GM19324 (cell line): Measurements from ENCODE around the gene CRADD.
A peak's percentile ranks its signal among the peaks of the same experiment; 100 is the strongest.
"Not testable (repeated sequence)": the region's sequence is repeated elsewhere in the genome, so short reads cannot be mapped to it uniquely, and the experiment has no call there.

ENCODE experiments used
- ATAC-seq: cut with Tn5 transposase; IDR thresholded peaks from one replicate; pipeline ENCODE4 v1.9.1; 2021; ENCODE audit warnings: mild to moderate bottlenecking, moderate library complexity; ENCODE audit not compliant: unreplicated experiment, low FRiP score

The CRADD gene

GRCh38 chr12:93705237-93705636 is 28.1 kb downstream of the CRADD start:
- no peak for ATAC-seq

GRCh38 chr12:93706387-93706786 is 29.2 kb downstream of the CRADD start:
- ATAC-seq, result no peak

GRCh38 chr12:93706824-93707223 is 29.6 kb downstream of the CRADD start:
- no peak for ATAC-seq

- no peak for ATAC-seq
Measured at GRCh38 chr12:93707836-93708235, 30.7 kb downstream of the CRADD start.

GRCh38 chr12:93708952-93709351 is 31.8 kb downstream of the CRADD start:
- no peak for ATAC-seq

- no peak for ATAC-seq
Measured at GRCh38 chr12:93709386-93709785, 32.2 kb downstream of the CRADD start.

GRCh38 chr12:93710574-93710926 is 33.4 kb downstream of the CRADD start:
- no peak for ATAC-seq

GRCh38 chr12:93711502-93711901 is 34.3 kb downstream of the CRADD start:
- ATAC-seq, result not testable (repeated sequence)

- no peak for ATAC-seq
Measured at GRCh38 chr12:93712200-93712599, 35.0 kb downstream of the CRADD start.

GRCh38 chr12:93713060-93713459 is 35.9 kb downstream of the CRADD start:
- ATAC-seq, result no peak

GRCh38 chr12:93713800-93714199 is 36.6 kb downstream of the CRADD start:
- ATAC-seq, result no peak

GRCh38 chr12:93714382-93714781 is 37.2 kb downstream of the CRADD start:
- ATAC-seq, result no peak

- ATAC-seq, result no peak
Measured at GRCh38 chr12:93719710-93720109, 42.5 kb downstream of the CRADD start.

GRCh38 chr12:93720559-93720958 is 43.4 kb downstream of the CRADD start:
- no peak for ATAC-seq

- ATAC-seq, result no peak
Measured at GRCh38 chr12:93722179-93722578, 45.0 kb downstream of the CRADD start.

- ATAC-seq, result no peak
Measured at GRCh38 chr12:93722835-93723567, 45.8 kb downstream of the CRADD start.

- ATAC-seq, result no peak
Measured at GRCh38 chr12:93723568-93723930, 46.4 kb downstream of the CRADD start.

GRCh38 chr12:93725531-93725930 is 48.4 kb downstream of the CRADD start:
- ATAC-seq, result no peak

GRCh38 chr12:93727195-93727811 is 50.1 kb downstream of the CRADD start:
- no peak for ATAC-seq

- no peak for ATAC-seq
Measured at GRCh38 chr12:93727911-93728310, 50.7 kb downstream of the CRADD start.

GRCh38 chr12:93729934-93730333 is 52.8 kb downstream of the CRADD start:
- no peak for ATAC-seq

- ATAC-seq, result peak; percentile 65
Measured at GRCh38 chr12:93733358-93733757, 56.2 kb downstream of the CRADD start.
